Upper lobe of left lung (tissue), 6 donors: ENCODE results near the gene TERF2IP. TPM values are rescaled to one million over a fixed set of nuclear protein-coding genes. Genes with fewer than 3 reads are reported as not detected.
A peak's percentile ranks its signal among the peaks of the same experiment; 100 is the strongest.

Experiments used
- ATAC-seq, 2 donors: fragments of 200-7000 bp; cut with Tn5 transposase; one replicate each; pipeline ENCODE4 v1.9.1; 2022; ENCODE audit warnings: mild to moderate bottlenecking in 2 of 2, moderate library complexity in 2 of 2; ENCODE audit not compliant: low FRiP score in 2 of 2
- DNase-seq, 2 donors: peaks; one replicate each; pipeline ENCODE4 v3.0.0-alpha.2; 2019 to 2020
- H3K27ac ChIP-seq, 4 donors: fragments of 200-600 bp; sonication (generic); one replicate each; pipeline ENCODE4 v1.5.1; 2016 to 2019
- H3K27me3 ChIP-seq, 4 donors: fragments of 200-600 bp; sonication (generic); one replicate each; pipeline ENCODE4 v1.5.1; 2017 to 2019
- H3K36me3 ChIP-seq, 4 donors: fragments of 200-600 bp; sonication (generic); one replicate each; pipeline ENCODE4 v1.5.1; 2016 to 2019
- H3K4me1 ChIP-seq, 4 donors: fragments of 200-600 bp; sonication (generic); one replicate each; pipeline ENCODE4 v1.5.1; 2018 to 2019
- H3K4me3 ChIP-seq, 4 donors: fragments of 200-600 bp; sonication (generic); one replicate each; pipeline ENCODE4 v1.5.1; 2017 to 2019; ENCODE audit warnings: mild to moderate bottlenecking in 2 of 4, moderate library complexity in 1 of 4
- H3K9me3 ChIP-seq, 4 donors: fragments of 200-600 bp; sonication (generic); one replicate each; pipeline ENCODE4 v1.5.1; 2018 to 2019
- CTCF ChIP-seq, 6 experiments: fragments of 450-650 bp in 4 of 6; fragments of 200-600 bp in 2 of 6; sonication (generic) in 2 of 6; IDR thresholded peaks; one replicate each; pipeline ENCODE4 v1.5.1; 2016 to 2019; ENCODE audit warnings: antibody characterized with exemption in 6 of 6
- EP300 ChIP-seq, 4 donors: sonication (generic); formaldehyde crosslinking; IDR thresholded peaks; one replicate each; pipeline ENCODE4 v1.5.1; 2017; ENCODE audit warnings: antibody characterized with exemption in 4 of 4, control low read depth in 2 of 4
- POLR2A ChIP-seq, 4 donors: fragments of 450-650 bp; IDR thresholded peaks; one replicate each; pipeline ENCODE4 v1.5.1; 2016 to 2017; ENCODE audit warnings: antibody characterized with exemption in 4 of 4, mild to moderate bottlenecking in 2 of 4
- POLR2AphosphoS5 ChIP-seq, 2 donors: sonication (generic); formaldehyde crosslinking; IDR thresholded peaks; one replicate each; pipeline ENCODE4 v1.5.1; 2017; ENCODE audit warnings: antibody characterized with exemption in 2 of 2
- WGBS, 2 donors: methylation state at CpG; one replicate each; pipeline ENCODE4 v1.1.5; 2017 to 2018; 5-methylcytosine and 5-hydroxymethylcytosine counted together
- total RNA-seq, 6 donors: library from RNA; depleted of rRNA in 4 of 6; stranded (reverse); fragments of >200 nt in 4 of 6; gene quantifications; one replicate each; pipeline versions ENCODE4 v1.1.0 to v1.2.1, GENCODE V29; 2016 to 2021
- donor health status: DM: no; HTN: no; CAD: no; lungs with moderate emphysema.
- donor health status: DM: no; HTN: yes; CAD: no; lungs with severe emphysema.

TERF2IP gene
- total RNA-seq: 10 to 100 TPM; 45.1 to 70.0 (median 59.1) TPM

- ATAC-seq (peak; percentile 97 to 99), DNase-seq (peak; percentile 95 to 96)
- WGBS, 2 donors: 0% methylated on average over 8 to 56 of the region's 76 CpGs
- no peaks in the 10 kb centered on the region for H3K27me3 ChIP-seq
- H3K36me3 ChIP-seq: peaks cover 0 to 28% (median 2%) of the 10 kb centered on the region in 4 donors
- TF ChIP-seq POLR2AphosphoS5 (IDR thresholded peaks at IDR 0.05) (peak; percentile 97 to 99), CTCF (IDR thresholded peaks at IDR 0.05) (peak in 1 of 6 experiments; percentile 19), POLR2A (IDR thresholded peaks at IDR 0.05) (peak; percentile 62 to 98 (median 96)), EP300 (IDR thresholded peaks at IDR 0.05) (peak in 1 of 4 donors; percentile 34)
- H3K27ac ChIP-seq: peak within 1 kb of the TSS; percentile 97 to 99 (median 98)
- peak within 1 kb of the TSS; percentile 84 to 99 (median 92) for H3K4me3 ChIP-seq
- no peaks in the 10 kb centered on the region for H3K9me3 ChIP-seq
- H3K4me1 ChIP-seq: peaks cover 46 to 63% (median 48%) of the 10 kb centered on the region in 4 donors
Observed at GRCh38 chr16:75647492-75648264, at the start of gene TERF2IP, which contains the start of gene KARS1. TERF2IP (plus strand) TSS chr16:75647773; CDS start chr16:75647883, 110 bp downstream. KARS1 (minus strand) TSS chr16:75647665; CDS start chr16:75647639, 26 bp downstream.

GRCh38 chr16:75599452-75600277, 47.9 kb upstream of the TERF2IP start:
- 86 to 90% methylated on average over 6 of the region's 6 CpGs for WGBS, 2 donors
- DNase-seq (no peak), ATAC-seq (no peak)
- no peaks in the 10 kb centered on the region for H3K4me1 ChIP-seq
- no peak overlapping the region for H3K27ac ChIP-seq
- no peaks in the 10 kb centered on the region for H3K9me3 ChIP-seq
- TF ChIP-seq POLR2A (IDR thresholded peaks at IDR 0.05) (no peak), CTCF (IDR thresholded peaks at IDR 0.05) (no peak), POLR2AphosphoS5 (IDR thresholded peaks at IDR 0.05) (no peak), EP300 (IDR thresholded peaks at IDR 0.05) (no peak)
- no peak overlapping the region for H3K4me3 ChIP-seq
- no peaks in the 10 kb centered on the region for H3K27me3 ChIP-seq
- peaks cover 14 to 75% (median 42%) of the 10 kb centered on the region in 4 donors for H3K36me3 ChIP-seq

- TF ChIP-seq EP300 (IDR thresholded peaks at IDR 0.05) (no peak), CTCF (IDR thresholded peaks at IDR 0.05) (no peak), POLR2AphosphoS5 (IDR thresholded peaks at IDR 0.05) (no peak), POLR2A (IDR thresholded peaks at IDR 0.05) (no peak)
- Histone ChIP-seq H3K27me3 (no peaks in the 10 kb centered on the region), H3K9me3 (no peaks in the 10 kb centered on the region), H3K4me3 (no peak overlapping the region), H3K27ac (no peak overlapping the region), H3K36me3 (peaks cover 19 to 93% (median 59%) of the 10 kb centered on the region in 4 donors), H3K4me1 (no peaks in the 10 kb centered on the region)
- DNase-seq: no peak
- no peak for ATAC-seq
- 95% methylated on average over 4 of the region's 4 CpGs for WGBS, 2 donors
Observed at GRCh38 chr16:75603241-75603640, 44.3 kb upstream of the TERF2IP start.

- WGBS, 2 donors: 100% methylated on average over 1 of the region's 1 CpG
- H3K4me1 ChIP-seq: no peaks in the 10 kb centered on the region
Observed at GRCh38 chr16:75606507-75606906, 41.1 kb upstream of the TERF2IP start.

More at GRCh38 chr16:75606507-75606906, 41.1 kb upstream of the TERF2IP start:
- ATAC-seq (no peak), DNase-seq (no peak)
- Histone ChIP-seq H3K36me3 (peaks cover 27 to 95% (median 46%) of the 10 kb centered on the region in 4 donors), H3K27ac (no peak overlapping the region), H3K4me3 (no peak overlapping the region), H3K9me3 (no peaks in the 10 kb centered on the region), H3K27me3 (no peaks in the 10 kb centered on the region)
- no peak for TF ChIP-seq POLR2A (IDR thresholded peaks at IDR 0.05)
- no peak for TF ChIP-seq CTCF (IDR thresholded peaks at IDR 0.05)
- no peak for TF ChIP-seq EP300 (IDR thresholded peaks at IDR 0.05)
- TF ChIP-seq POLR2AphosphoS5 (IDR thresholded peaks at IDR 0.05): no peak
